T-helper 2 cell (primary cell): ENCODE data around the gene STK40.

ENCODE experiments used
- DNase-seq, 5 experiments: peaks; one replicate each; pipeline versions ENCODE4 v3.0.0 to v3.0.0-alpha.2; 2012 to 2022

STK40 gene

DNA sequence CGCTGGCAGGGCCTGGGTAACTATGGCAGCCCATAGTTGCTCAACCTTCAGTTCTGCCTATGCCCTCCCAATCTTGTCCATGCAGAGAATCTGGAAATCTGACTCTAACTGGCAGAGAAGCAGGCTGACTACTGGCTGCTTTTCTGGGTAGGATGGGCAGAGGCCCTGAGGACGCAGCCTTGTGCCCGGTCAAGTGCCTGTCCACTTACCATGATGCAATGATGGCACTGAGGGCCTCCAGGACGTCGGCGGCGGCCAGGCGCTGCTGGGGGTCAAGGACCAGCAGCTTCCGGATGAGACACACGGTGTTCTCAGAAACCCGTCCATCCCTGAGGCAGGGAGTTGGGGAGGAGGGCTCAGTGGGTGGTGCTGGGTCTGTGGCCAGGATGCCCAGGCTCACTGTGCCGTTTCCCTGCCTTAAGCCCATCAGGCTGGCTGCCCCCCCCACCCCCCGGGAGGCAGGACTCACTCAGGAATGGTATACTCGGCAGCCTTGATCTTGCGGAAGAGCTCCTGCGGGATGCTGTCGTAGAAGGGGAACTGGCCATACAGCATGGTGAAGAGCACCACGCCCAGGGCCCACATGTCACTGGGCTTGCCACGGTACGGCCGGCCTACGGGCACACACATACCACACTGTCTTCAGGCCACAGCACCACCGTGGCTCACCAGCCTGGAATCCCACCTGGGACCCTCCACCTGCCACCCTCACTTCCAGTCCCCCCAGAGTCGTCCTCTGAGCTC, 41.9 kb downstream of the STK40 start:
- no peak for DNase-seq

DNA sequence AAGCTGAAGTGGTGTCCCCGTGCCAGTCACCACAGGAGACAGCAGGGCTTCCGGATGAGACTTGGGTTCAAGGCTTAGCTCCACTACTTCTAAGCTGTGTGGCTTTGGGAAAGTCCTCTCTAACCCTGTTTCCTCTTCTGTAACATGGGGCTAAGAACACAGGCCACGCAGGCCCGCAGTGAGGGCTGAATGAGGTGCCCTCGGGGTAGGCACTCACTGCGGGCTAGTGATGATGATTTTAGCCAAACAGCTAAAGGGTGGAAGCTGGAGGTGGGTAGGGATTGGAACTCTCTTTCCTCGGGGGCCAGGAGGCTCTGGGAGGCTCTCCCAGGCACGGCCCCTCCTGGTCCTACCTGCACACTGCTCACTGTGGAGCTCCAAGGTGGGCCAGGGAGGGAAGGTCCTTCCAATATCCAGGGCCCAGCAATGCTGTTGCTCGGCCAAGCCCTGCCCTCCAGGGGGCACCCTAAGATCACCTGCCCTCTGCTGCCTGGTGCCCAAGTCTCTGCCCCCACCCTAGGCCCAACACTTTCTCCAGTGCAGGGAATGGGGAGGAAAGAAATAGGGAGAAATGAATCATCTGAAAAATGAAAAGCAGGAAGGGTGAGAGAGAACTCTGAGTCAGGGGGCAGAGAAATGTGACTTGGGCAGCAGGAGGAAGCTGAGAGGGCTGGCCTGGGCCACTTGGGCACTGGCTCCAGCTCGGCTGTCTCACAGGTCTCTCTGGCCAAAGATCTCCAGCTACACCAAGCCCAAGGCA, 43.1 kb downstream of the STK40 start:
- peak in 4 of 5 experiments; percentile 17 to 54 (median 38) for DNase-seq

DNA sequence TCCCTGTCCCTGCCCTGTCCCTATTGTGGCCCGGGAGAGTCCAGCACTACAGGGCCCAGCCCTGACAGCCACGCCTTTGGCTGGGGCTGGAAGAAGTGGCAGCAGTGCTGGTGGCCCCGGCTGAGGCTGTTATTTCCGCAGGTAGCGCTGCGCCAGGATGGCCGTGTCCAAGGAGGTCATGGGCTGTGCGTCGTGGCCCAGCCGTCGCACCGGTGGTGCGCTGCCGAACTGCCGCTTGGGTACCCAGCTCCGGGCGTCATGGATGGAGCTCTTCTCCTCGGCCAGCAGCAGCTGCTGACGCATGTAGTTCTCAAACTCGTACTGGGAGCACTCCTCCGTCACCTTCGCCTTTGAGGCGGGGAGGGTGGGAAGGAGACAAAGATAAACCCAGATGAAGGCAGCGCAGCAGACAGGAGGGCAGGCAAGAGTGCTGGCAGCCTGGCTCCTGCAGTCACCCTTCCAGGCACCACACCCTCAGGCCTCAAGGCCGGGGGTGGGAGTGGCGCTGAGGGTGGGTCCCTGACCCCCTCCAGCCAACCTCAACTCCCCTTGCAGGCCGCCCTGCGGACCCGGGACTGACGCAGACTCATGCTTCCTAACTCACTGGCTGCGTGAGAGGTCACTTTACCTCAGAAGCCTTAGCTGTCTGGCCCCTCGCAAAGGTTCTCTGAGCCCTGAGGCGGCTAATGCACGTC, 44.0 kb downstream of the STK40 start:
- no peak for DNase-seq

DNA sequence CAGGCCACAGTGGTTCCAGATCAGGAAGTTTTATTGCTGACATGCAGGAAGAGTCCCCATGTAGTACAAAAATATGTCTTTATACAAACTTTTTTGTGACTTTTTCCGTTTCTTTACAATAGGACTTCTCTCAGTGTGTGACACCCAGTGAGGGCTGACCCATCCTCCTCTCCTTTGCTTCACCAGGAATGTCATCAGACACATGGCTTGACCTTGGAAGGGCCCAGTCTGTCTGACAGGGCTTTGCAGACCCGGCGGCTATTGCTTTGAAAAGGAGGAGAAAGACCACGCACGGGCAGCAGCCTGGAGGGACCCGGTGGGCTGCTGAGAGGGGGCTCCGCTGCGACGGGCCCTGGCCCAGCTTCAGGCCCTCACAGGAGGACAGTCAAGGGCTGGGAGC, 46.1 kb downstream of the STK40 start:
- no peak for DNase-seq

DNA sequence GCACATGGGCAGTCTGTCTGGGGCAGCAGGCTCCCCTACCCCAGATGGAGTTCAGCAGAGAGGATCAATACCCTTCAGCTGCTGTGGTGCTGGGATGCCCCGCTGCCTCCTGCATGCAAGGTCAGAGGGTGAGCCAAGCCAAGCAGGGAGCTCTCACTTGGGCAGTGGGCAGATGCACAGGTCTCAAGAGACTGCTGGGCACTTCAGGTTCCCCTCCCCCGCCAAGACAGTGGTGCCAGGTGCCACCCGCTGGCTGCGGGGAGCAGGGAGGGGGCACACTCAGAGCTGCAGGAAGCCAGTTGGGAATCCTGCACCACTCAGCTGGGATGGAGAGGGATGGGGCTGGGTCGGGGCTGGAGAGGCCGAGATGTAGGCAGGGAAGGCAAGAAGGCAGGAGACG, 46.5 kb downstream of the STK40 start:
- DNase-seq: no peak

DNA sequence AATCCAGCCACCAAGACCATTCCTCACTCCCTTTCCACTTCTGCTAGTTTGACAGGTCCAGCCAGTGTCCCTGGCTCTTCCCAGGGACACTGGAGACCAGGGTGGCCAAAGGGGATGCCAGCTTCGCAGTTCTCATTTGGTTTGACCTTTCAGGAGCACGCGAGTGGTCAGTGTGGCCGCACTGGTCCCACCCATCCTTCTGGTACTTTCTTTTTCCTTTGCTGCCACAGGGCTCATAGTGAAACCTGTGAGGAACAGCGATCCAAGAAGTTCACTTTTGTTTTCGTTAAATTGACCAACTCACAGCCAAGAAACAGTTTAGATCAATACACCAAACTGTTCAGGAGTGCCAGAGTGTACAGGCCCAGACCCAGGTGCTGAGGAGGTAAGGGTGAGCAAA, 47.9 kb downstream of the STK40 start:
- no peak for DNase-seq

DNA sequence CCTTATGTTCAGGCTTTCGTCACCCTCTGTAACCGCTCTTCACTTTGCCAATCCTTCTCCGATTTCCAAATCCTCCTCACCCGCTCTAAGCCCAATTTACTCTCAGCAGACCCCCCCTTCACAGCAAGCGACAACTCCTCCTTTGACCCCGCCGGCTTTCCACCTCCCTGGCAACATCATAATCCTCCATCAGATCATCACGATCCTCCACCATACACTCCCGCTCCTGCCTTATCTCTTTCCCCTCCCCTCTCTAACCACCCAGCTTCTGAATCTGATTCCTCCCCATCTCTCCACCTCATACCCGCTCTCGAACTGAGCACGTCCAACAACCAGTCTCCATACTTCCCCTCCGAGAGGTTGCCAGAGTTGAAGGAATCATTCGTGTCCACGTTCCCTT, 54.8 kb downstream of the STK40 start:
- no peak for DNase-seq

DNA sequence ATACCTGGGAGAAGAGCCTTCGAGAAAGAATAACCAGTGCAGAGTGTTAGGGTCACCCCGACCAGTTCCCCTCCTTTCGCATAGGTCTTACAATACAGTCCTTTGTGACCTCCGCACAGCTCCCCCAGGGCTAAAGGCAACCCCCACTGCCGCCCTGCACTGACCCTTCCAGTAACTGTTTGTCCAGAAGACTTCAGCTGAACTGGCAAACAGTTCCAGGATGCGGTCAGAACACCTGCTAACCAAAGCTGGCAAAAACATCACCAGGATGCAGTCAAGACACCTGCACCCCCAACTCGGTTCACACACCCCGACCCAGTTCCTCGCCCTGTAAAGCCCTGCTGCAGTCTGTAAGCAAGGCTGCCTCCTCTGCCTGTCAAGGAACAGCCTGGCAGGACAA, 55.9 kb downstream of the STK40 start:
- DNase-seq: no peak

DNA sequence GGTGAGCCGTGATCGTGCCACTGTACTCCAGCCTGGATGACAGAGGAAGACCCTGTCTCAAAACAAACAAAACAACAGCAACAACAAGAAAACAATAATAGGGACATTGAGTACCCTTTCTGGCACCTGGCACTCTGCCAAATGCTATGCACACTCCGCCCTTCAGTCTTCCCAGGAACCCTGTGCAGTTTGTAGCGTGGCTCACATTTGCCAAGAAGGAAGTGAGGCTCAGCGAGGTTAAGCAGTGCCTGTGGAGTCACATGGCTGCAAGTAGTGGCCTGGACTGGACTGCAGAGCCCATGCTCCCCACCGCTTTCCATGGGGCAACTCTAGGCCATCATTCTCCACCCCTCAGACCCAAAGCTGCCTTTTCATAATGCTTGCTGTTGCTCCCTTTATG, 57.0 kb downstream of the STK40 start:
- DNase-seq: no peak

DNA sequence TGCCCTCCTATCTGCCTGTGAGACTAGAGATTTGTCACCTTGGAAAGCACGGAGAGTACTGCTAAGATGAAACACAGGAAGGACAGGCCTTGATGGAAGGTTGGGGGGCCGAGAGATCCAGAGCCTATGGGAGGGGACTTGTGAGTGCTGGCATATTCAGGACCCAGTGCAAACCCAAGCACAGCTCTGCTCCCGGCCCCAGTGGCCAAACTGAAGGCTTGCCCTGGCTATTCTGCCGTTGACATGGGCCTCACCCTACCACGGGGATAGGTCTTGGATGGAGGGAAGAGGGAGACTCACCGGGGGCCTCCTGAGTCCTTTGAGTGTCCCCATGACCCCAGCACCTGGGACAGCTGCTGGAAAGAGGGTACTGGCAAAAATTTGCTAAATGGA, 57.6 kb downstream of the STK40 start:
- no peak for DNase-seq

DNA sequence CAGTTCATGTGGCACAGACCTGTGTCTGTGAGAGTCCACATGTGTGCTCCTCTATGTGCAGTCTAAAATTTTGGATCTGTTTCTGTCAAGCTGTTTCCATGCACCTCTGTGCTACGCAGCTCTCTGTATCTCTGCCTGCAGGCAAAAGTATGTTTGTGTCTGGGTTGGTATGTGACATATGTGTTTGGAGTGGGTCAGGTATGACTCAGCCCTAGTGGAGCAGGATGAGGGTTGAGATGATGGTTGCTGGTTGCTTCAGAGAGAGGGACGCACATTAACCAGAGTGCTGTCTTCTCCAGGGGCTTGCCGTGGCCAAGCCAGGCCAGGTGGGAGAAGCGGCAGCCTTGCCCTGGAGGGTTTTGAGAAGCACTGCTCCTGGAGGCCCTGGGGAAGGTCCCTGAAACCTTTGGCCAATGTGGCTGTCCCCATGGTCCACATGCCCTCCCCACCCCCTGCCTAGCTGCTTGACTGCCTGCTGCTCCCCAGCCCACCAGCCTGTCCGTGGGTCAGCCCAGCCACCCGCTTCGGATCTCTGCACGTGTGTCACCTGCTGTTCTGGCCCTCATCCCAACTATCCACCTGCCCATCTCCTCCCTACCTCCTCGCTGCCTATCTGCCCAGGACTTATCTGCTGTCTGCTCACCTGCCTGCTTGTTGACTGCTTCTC, 58.2 kb downstream of the STK40 start:
- peak in 1 of 5 experiments; percentile 55 for DNase-seq

DNA sequence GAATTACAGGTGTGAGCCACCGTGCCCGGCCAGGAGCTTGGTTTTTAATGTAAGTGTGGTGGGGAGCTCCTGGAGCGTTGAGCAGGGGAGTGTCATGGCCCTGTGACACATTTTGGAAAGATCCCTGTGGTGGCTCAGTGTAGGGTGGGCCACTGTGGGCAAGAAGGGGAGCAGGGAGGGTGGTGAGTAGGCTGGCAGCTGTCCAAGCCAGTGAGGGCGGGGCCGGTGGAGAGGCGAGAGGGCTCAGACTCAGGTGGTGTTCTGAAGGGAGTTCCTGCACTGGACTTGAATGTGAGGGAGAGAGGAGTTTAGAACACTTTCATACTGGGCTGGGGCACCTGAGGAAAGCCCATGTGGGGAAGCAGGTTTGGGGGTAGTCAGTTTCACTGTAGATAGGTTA, 59.2 kb downstream of the STK40 start:
- DNase-seq: no peak

DNA sequence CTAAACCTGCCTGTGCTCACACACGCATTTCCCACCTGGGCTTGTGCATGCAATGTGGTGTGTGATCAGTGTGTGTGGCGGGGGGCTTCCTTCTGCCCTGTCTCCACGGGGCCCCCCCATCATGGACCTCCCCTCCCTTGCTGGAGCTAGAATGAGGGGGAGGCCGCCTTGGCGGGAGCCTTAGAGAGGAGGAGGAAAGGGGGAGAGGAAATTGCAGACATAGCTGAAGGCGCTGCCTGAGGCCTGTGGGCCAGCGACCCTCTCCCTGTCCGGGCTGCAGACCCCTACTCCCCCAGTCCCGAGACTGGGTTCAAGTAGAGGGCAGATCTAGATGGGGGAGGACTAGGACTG, 61.4 kb downstream of the STK40 start:
- DNase-seq: no peak

DNA sequence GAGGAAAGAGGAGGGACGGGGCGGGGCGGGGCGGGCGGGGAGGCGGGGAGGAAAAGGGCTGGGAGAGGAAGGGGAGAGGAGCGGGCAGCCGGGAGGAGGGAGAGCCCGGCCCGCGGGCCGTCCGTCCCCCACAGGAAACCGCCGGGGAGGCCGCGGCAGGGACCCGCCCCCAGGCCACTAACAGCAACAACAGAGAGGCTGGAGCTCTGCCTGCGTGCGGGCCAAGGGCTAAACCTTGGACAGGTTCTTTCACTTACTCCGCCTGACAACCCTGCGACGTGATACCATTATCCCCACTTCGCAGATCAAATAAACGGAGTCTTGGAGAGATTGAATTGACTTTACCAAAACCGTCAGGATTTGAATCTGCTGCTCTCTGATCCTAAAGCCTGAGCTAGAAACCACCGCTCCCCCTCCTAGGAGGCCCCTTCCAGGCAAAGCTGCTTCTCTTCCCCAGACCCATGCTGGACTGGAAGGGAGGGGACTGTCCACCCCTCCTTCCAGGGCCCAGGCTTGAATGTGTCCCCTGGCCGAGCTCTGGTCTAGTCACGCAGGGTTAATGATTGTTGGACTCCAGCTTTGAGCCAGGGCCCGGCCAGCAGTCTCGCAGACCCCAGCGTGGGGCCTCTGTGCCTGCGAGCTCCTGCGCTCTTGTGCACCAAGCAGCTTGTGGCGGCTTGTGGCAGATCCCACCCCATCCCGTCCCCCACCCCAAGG, 61.9 kb downstream of the STK40 start, which contains the start of gene EVA1B:
EVA1B (minus strand) TSS at position 10 of the 717 bp plus-strand sequence. CDS start 608 bp downstream, outside the sequence.
- DNase-seq: peak in 4 of 5 experiments; percentile 26 to 60 (median 35)

DNA sequence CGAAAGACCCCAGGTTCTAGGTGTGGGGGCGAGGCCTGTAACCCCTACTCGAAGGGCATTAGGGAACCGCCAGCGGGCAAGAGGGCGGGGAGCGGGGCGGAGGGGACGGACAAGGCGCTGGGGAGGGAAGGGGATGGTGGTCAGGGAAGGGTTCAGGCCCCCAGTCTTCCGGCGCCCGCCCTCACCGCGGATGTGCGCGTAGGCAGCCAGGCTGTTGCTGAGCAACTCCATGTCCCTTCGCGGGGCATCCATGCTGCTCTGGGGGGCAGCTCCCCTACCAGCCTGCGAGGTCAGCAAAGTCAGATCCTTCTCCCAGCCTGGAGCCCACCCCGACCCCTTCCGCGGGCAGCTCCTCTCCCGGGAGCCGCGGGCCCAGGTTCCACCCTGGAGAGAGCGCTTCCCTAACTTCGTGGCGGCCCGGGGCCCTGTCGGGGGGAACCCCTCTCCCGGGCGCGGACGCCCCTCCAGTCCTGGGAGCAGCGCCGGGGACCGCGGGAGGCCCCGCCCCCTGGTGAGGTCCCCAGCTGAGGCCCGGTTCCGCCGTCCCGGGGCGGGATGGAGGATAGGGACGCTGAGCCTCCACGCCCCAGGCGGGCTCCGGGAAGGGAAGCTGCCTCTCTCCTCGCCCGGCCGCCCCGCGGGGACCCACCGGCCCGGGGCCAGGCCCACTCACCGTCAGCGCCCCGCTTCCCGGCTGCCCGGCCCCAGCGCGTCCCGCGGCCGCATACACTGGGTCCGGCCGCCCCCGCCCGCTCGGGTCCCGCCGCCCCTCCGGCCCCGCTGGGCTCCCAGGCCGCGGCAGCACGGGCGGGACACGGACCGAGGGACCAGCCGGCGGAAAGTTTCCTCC, 62.7 kb downstream of the STK40 start:
- peak in 3 of 5 experiments; percentile 30 to 58 (median 30) for DNase-seq

DNA sequence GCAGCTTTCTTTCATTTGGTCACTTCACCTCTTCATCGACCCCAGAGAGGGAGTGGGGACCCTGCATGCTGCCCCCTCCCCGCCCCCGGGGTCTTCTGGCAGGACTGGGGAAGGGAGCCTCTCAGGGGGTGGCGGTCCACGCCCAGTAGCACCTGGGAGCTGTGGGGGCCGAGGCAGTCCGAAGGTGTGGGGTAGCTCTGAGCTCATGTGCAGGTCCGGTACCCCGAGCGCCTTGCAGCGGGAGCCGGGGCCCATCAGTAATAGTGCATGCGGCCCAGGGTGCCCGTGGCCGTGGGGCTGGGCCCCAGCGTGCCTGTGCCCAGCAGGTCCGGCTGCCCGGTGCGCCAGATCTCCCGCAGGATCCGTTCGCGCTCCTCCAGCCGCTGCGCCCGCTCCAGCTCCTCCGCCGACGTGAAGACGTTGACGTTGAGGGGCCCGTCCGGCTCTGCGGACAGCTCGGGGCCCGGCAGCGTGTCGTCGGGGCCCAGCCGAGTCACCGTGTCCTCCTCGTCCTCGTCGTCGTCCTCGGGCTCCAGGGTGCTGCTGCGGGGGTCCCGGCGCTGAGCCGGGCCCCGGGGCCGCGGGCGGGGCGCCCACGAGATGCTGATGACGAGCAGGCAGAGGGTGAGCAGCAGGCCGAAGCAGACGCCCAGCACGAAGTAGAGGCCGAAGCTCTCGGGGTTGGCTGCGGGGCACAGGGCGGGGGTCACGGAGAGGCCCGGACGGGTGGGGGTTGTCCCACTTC, 63.5 kb downstream of the STK40 start:
- no peak for DNase-seq

DNA sequence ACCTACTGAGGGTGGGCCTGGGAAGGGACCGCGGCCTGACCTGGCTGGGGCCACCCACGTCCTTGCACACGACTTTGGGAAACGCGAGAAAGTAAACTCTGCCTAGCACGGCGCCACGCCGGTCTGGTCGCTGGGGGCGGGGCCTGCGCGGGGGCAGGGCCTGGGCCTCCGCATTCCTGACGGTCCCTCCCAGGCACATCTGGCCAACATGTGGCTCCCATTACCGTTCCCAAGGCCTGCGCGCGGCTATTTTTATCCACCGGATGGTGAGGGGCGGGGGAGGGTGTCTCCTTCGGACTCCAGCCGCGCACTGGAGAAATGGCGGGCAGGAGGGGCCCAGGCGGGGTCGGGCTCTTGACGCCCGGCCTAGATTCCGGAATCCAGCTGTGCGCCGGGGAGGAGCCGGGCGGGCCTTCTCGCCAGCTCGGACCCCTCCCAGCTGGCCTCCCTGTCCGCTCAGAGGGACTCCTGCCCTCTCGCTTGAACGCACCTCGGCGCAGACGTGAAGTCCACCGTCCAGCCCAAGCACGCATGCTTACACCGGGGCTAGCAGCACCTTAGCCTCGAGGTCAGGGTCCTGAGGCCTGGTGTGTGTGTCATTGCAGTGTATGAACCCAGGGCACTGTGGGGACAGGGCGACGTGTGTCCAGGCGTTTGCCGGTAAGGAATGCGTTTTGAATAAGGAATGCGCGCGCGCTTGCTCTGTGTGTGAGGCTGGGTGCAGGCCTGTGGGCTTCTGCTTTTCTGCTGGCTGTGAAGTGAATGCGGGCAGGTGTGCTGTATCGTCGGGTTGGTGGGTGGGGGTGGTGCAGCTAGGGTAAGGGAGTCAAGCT, 64.4 kb downstream of the STK40 start:
- DNase-seq: peak in 2 of 5 experiments; percentile 19 to 30

DNA sequence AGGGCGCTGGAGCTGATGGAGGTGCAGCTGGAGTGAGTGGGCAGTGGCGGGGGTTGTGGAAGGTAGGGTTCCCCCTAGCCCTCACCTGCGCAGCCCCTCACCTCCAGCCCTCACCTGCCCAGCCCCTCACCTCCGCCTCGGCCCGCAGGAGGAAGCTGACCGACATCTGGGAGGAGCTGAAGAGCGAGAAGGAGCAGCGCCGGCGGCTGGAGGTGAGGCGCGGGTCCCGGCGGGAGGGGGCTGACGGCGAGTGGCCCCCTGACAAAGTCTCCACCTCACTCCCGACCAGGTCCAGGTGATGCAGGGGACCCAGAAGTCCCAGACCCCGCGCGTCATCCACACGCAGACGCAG, 65.0 kb downstream of the STK40 start:
- no peak for DNase-seq

DNA sequence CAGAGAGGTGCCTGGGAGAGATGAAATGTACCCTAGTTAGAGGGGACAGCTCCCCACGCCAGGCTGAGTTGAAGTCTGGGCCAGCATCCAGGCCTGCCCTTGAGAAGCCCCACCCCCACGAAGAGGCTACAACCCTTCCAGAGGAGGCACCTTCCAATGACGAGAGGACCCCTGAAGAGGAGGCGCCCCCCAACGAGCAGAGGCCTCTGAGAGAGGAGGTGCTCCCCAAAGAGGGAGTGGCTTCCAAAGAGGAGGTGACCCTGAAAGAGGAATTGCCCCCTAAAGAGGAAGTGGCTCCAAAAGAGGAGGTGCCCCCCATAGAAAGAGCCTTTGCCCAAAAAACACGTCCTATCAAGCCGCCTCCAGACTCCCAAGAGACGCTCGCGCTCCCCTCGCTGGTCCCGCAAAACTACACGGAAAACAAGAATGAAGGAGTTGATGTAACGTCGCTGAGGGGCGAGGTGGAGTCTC, 65.4 kb downstream of the STK40 start:
- DNase-seq: no peak

DNA sequence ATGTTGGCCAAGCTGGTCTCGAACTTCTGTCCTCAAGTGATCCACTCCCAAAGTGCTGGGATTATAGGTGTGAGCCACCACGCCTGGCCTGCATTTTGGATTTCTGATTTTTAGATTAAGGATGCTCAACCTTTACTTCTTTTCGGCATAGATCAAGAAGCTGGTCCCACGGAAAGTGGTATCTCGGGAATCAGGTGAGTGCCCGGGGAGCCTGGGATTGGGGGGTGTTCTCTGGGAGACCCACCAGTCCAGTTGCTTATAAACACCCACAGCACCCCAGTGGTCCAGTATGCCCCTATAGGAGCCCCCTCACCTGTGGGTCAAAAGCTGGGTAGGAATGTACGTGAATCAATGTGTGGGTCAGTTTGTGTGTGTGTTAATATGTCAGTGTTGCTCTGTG, 76.3 kb downstream of the STK40 start:
- DNase-seq: no peak
